ENCODE results near the gene POLR2C.
A peak's percentile ranks its signal among the peaks of the same experiment; 100 is the strongest.

- TF ChIP-seq CTCF (IDR thresholded peaks at IDR 0.05) = no peak
- peak in 1 of 4 donors; percentile 62 for TF ChIP-seq EP300 (IDR thresholded peaks at IDR 0.05)
- peak; percentile 17 to 33 for TF ChIP-seq POLR2AphosphoS5 (IDR thresholded peaks at IDR 0.05)
Observed at GRCh38 chr16:57470711-57471110, 8.2 kb downstream of the POLR2C start.

Data from upper lobe of left lung (tissue), 4 donors.